DND-41 (cell line): ENCODE data around the gene CELSR3.

Experiments used
- ATAC-seq: fragments of 200-7000 bp; cut with Tn5 transposase; 3 replicates; pipeline ENCODE4 v1.9.1; 2021; ENCODE audit warnings: low read depth; ENCODE audit not compliant: insufficient read depth
- DNase-seq: peaks from one replicate; pipeline ENCODE4 v3.0.0-alpha.2; 2020
- H2AFZ ChIP-seq: 2 replicates; pipeline ENCODE4 v1.6.0; 2012; ENCODE audit warnings: low read depth, low read length
- H3K27ac ChIP-seq: 2 replicates; pipeline ENCODE4 v1.5.1; 2012; ENCODE audit warnings: low read length, inconsistent platforms
- H3K27me3 ChIP-seq: fragments of 200-600 bp; sonication (generic); 2 replicates; pipeline ENCODE4 v1.6.0; 2012; ENCODE audit warnings: low read length, mild to moderate bottlenecking, inconsistent platforms; ENCODE audit not compliant: insufficient read depth, poor library complexity
- H3K36me3 ChIP-seq: 2 replicates; pipeline ENCODE4 v1.5.1; 2012; ENCODE audit warnings: low read length, inconsistent platforms; ENCODE audit not compliant: insufficient read depth
- H3K4me1 ChIP-seq: 2 replicates; pipeline ENCODE4 v1.5.1; 2012; ENCODE audit warnings: mild to moderate bottlenecking, low read length; ENCODE audit not compliant: insufficient read depth
- H3K4me2 ChIP-seq: 2 replicates; pipeline ENCODE4 v1.6.0; 2012; ENCODE audit warnings: mild to moderate bottlenecking, moderate library complexity, low read length, inconsistent platforms; ENCODE audit not compliant: insufficient read depth
- H3K4me3 ChIP-seq, 2 experiments: fragments of 200-600 bp in 1 of 2; shearing (Covaris generic) in 1 of 2; 2 replicates each; pipeline ENCODE4 v1.5.1; 2012 to 2016; ENCODE audit warnings: inconsistent platforms in 2 of 2, low read length in 2 of 2, mild to moderate bottlenecking in 2 of 2, low read depth in 1 of 2, moderate library complexity in 1 of 2
- H3K79me2 ChIP-seq: 2 replicates; pipeline ENCODE4 v1.6.0; 2012; ENCODE audit warnings: low read length, inconsistent platforms; ENCODE audit not compliant: insufficient read depth
- H3K9ac ChIP-seq: 2 replicates; pipeline ENCODE4 v1.6.0; 2012; ENCODE audit warnings: low read depth, mild to moderate bottlenecking, inconsistent platforms, low read length, moderate library complexity
- H3K9me3 ChIP-seq: 2 replicates; pipeline ENCODE4 v1.5.1; 2012; ENCODE audit warnings: low read length, moderate library complexity, mild to moderate bottlenecking, inconsistent platforms; ENCODE audit not compliant: insufficient read depth, severe bottlenecking
- H4K20me1 ChIP-seq: 2 replicates; pipeline ENCODE4 v1.6.0; 2012; ENCODE audit warnings: low read length; ENCODE audit not compliant: insufficient read depth
- CTCF ChIP-seq: IDR thresholded peaks from 2 replicates; pipeline ENCODE4 v1.5.1; 2012; ENCODE audit warnings: borderline replicate concordance, low read length, moderate library complexity, mild to moderate bottlenecking; ENCODE audit not compliant: poor library complexity, severe bottlenecking; ENCODE audit errors: extremely low read depth
- EZH2 ChIP-seq: IDR thresholded peaks from 3 replicates; pipeline ENCODE4 v1.6.1; 2012; ENCODE audit warnings: borderline replicate concordance, low read depth, mild to moderate bottlenecking, moderate library complexity, low read length, inconsistent platforms; ENCODE audit not compliant: severe bottlenecking

CELSR3 gene

GRCh38 chr3:48656061-48656840, 6.4 kb downstream of the CELSR3 start:
- Histone ChIP-seq H3K9me3 (no peaks in the 10 kb centered on the region), H3K4me1 (no peaks in the 10 kb centered on the region), H2AFZ (no peak overlapping the region), H4K20me1 (peaks cover 6% of the 10 kb centered on the region; the same call in 1 of the 2 replicates), H3K79me2 (no peaks in the 10 kb centered on the region), H3K9ac (no peak overlapping the region), H3K4me3 (no peak overlapping the region), H3K4me2 (no peak overlapping the region), H3K36me3 (no peaks in the 10 kb centered on the region), H3K27ac (no peak overlapping the region), H3K27me3 (no peaks in the 10 kb centered on the region)
- no peak for DNase-seq
- ATAC-seq: no peak
- TF ChIP-seq CTCF: no peak
- no peak for TF ChIP-seq EZH2

- Histone ChIP-seq H4K20me1 (peaks cover 6% of the 10 kb centered on the region; the same call in 1 of the 2 replicates), H3K27me3 (no peaks in the 10 kb centered on the region), H3K9me3 (no peaks in the 10 kb centered on the region), H3K4me3 (no peak overlapping the region), H3K4me2 (no peak overlapping the region), H3K27ac (no peak overlapping the region), H3K9ac (no peak overlapping the region), H3K36me3 (no peaks in the 10 kb centered on the region), H2AFZ (no peak overlapping the region), H3K4me1 (no peaks in the 10 kb centered on the region), H3K79me2 (no peaks in the 10 kb centered on the region)
- TF ChIP-seq CTCF: no peak
- no peak for TF ChIP-seq EZH2
- no peak for DNase-seq
- ATAC-seq: no peak
These were observed 7.1 kb downstream of the CELSR3 start for GRCh38 chr3:48655606-48656005.

GRCh38 chr3:48655063-48655462, 7.6 kb downstream of the CELSR3 start:
- H3K79me2 ChIP-seq: no peaks in the 10 kb centered on the region

More at GRCh38 chr3:48655063-48655462, 7.6 kb downstream of the CELSR3 start:
- no peak overlapping the region for H3K4me3 ChIP-seq
- TF ChIP-seq EZH2: no peak
- TF ChIP-seq CTCF: no peak
- ATAC-seq (no peak), DNase-seq (no peak)
- H3K9me3 ChIP-seq: no peaks in the 10 kb centered on the region
- peaks cover 6% of the 10 kb centered on the region; the same call in 1 of the 2 replicates for H4K20me1 ChIP-seq
- no peaks in the 10 kb centered on the region for H3K27me3 ChIP-seq
- no peak overlapping the region for H3K9ac ChIP-seq
- no peak overlapping the region for H3K4me2 ChIP-seq
- H3K36me3 ChIP-seq: no peaks in the 10 kb centered on the region
- H3K27ac ChIP-seq: no peak overlapping the region
- no peak overlapping the region for H2AFZ ChIP-seq
- no peaks in the 10 kb centered on the region for H3K4me1 ChIP-seq
